ENCODE data around the gene AIFM2.
"Not testable (repeated sequence)": the region's sequence is repeated elsewhere in the genome, so short reads cannot be mapped to it uniquely, and the experiment has no call there.

The AIFM2 gene

GRCh38 chr10:70090951-70091350 lies 41.7 kb downstream of the AIFM2 start:
- DNase-seq = no peak

- DNase-seq = no peak
These were observed 42.6 kb downstream of the AIFM2 start for GRCh38 chr10:70090013-70090412.

GRCh38 chr10:70088308-70088698 lies 44.3 kb downstream of the AIFM2 start:
- no peak for DNase-seq

GRCh38 chr10:70087616-70088307 lies 44.9 kb downstream of the AIFM2 start:
- no peak for DNase-seq

- DNase-seq = no peak
These were observed 46.5 kb downstream of the AIFM2 start for GRCh38 chr10:70085975-70086613.

GRCh38 chr10:70084189-70084588 lies 48.4 kb downstream of the AIFM2 start:
- no peak for DNase-seq

DNA sequence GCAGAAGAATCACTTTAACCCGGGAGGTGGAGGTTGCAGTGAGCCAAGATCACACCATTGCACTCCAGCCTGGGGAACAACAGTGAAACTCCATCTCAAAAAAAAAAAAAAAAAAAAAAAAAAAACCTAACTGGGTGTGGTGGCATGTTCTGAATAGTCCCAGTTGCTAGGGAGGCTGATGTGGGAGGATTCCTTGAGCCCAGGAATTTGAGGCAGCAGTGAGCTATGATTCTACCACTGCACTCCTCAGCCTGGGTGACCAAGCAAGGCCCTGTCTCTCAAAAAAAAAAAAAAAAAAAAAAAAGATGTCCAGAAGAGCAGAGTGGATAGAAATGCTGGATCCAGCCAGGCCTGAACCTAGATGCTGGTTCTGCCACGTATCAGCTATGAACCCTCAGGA lies 51.8 kb downstream of the AIFM2 start:
- DNase-seq = not testable (repeated sequence)

GRCh38 chr10:70078937-70079336 lies 53.7 kb downstream of the AIFM2 start:
- no peak for DNase-seq

- DNase-seq = no peak
These were observed 54.3 kb downstream of the AIFM2 start for GRCh38 chr10:70078329-70078728.

- no peak for DNase-seq
These were observed 57.7 kb downstream of the AIFM2 start for GRCh38 chr10:70074971-70075370.

DNA sequence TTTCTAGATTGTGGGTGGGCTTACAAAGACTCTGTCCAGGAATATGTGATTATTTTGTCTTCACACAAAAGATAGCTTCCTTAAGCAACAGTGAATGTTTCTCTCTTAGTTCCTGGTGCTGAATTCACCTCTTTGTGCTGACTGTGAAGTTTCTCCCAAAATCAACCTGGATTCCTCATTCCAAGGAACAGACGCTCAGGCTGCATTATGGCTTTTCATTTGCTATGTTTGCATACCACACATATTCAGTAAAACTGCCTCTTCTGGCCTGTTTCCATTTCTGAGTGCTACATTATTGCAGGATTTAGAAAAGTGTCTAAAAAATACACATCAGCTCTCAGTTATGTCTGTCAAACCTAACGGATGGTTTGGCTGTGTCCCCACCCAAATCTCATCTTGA lies 58.5 kb downstream of the AIFM2 start:
- DNase-seq = no peak

GRCh38 chr10:70070834-70071233 lies 61.8 kb downstream of the AIFM2 start:
- no peak for DNase-seq

DNA sequence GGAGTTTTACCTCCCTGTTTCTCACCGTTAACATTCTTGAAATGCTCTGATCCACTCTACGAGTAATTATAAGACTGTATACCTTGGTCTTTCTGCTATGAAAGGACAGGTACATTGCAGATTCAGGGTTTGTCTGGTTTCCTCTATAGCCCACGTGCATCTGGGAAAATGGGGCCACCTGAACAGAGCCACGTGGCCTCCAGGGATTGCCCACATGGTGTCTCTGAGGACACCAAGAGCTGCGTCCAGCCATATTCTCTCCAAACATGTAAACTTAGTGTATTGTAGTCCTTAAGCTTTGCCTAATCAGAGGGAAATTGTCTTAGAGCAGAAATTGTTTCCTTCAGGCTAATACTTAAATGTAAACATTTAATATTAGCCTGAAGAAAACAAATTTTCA lies 63.3 kb downstream of the AIFM2 start:
- DNase-seq = no peak

- DNase-seq = no peak
These were observed 63.7 kb downstream of the AIFM2 start for GRCh38 chr10:70068925-70069324.

DNA sequence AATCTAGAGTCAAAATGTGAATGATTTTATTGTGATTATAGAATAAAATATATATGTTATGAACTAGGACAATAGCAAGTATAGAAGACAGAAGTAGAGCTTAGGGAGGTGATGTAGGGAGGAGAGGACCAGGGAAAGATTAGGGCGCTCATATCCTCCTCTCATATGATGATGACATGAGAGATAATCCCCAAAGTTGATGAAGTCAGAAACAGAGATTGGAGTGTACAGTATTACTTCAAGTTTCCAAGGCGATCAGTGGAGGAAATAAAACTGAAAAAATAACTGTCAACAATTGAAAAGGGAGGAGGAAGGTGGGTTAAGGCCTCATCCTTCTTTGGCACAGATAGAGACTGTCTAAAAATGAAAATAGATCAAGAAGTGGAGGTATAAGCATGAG lies 65.0 kb downstream of the AIFM2 start:
- DNase-seq = no peak

GRCh38 chr10:70066190-70066589 lies 66.4 kb downstream of the AIFM2 start:
- no peak for DNase-seq

DNA sequence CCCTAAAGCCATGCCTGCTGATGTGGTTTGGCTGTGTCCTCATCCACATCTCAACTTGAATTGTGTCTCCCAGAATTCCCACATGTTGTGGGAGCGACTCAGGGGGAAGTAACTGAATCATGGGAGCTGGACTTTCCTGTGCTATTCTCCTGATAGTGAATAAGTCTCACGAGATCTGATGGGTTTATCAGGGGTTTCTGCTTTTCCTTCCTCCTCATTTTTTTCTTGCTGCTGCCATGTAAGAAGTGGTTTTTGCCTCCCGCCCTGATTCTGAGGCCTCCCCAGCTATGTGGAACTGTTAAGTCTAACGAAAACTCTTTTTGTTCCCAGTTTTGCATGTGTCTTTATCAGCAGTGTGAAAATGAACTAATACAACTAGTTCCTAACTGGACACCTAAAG lies 68.1 kb downstream of the AIFM2 start:
- DNase-seq = no peak

GRCh38 chr10:70063418-70064098 lies 69.1 kb downstream of the AIFM2 start:
- DNase-seq = no peak
